GM18519 (cell line): ENCODE data around the gene BLZF1.
"Not testable (repeated sequence)": the region's sequence is repeated elsewhere in the genome, so short reads cannot be mapped to it uniquely, and the experiment has no call there.

Experiments
- ATAC-seq: cut with Tn5 transposase; IDR thresholded peaks from one replicate; pipeline ENCODE4 v1.9.1; 2021; ENCODE audit warnings: mild to moderate bottlenecking, moderate library complexity; ENCODE audit not compliant: unreplicated experiment, low FRiP score

BLZF1 gene

DNA sequence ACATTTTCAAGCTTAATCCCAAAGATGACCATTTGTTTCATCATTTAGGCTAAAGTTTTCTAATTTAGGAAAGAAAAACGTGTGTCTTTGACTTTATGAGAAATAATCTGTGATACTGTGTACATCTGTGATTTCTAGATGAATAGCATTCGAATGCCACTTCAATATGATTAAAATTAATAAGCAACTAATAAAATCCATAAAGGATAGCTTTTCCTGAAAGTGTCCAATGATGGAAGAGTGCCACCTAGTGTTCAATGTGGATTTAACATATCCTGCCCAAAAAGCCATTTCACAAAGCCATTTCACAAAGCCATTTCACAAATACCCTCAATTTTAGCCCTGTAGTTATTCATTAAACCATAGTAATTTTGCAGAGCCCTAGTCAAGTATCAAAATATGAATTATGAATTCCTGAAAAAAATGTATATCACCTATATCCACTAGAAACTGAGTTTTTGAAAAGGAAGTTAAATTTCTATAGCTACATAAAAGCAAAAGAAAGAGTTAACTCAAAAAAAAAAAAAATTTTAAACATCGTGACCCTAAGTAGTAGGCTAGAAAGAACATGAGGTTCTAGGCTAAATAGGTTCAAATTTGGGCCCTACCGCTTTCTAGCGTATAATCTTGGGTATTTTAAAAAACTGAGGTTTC, 19.5 kb upstream of the BLZF1 start:
- no peak for ATAC-seq

DNA sequence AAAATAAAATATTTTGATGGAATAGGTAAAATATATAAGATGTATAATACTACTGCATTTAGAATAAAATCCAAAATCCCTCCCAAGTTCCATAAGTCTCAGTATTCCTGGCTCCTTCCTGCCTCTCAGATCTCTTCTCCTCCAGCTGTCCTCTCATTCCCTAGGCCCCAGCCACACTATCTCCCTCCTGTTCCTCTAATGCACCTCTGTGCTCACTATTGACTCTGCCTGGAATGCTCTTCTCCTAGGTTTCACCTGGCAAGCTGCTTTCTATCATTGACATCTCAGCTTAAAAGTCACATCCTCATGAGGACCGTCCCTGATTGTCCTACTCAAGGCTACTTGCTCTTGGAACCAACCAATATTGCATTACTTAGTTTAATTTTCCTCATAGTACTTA, 7.6 kb upstream of the BLZF1 start:
- no peak for ATAC-seq

DNA sequence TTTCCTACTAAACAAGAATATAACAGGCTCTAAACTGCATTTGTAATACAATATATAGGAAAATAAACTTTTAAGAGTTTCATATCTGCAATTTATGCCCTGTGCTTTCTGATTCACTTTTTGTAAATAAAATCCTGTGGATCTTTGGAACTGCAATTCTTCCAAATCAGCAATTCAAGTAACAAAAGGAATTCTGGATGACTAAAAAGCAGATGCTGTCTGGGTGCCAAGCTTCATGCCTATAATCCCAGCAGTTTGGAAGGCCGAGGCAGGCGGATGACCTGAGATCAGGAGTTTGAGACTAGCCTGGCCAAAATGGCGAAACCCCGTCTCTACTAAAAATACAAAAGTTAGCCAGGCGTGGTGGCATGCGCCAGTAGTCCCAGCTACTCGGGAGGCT, 6.7 kb upstream of the BLZF1 start:
- no peak for ATAC-seq

DNA sequence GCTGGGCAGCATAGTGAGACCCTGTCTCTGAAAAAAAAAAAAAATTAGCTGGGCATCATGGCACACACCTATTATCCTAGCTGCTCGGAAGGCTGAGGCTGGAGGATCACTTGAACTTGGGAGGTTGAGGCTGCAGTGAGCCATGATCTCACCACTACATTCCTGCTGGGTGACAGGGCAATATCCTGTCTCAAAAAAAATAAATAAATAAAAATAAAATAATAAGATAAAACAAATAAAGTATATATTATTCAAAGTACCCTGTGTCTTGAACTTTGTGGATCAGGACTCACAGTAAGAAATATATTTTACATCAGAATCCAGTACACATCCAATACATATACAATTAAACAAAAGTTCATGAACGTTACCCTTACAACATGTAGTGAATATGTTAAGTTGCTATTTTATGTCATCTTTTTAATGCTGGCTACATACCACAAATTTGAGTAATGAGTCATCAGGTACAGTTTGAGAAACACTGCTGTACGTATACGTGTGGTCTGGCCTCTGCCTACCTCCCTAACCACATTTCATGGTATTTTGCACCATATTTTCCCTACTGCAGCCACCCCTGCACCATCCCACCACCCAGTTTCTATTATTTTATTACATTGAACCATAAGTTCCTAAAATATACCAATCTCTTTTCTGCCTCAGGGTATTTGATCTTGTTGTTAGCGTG, 4.8 kb upstream of the BLZF1 start:
- peak; percentile 53 for ATAC-seq

DNA sequence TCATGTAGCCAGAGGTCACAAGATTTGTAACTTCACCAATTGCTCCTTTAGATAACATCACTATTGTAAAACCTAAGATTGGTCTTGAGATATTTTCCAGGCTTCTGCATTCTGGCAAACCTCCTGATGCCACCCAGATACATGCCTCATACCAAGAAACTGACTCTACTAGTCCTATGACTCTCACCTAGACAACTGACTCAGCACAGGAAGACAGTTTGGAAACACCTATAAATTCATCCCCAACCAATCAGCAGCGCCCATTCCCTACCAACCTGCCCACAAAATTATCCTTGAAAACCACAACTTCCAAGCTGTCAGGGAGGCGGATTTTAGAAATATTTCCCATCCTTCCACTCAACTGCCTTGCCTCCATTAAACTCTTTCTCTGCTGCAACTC, 3.0 kb upstream of the BLZF1 start:
- ATAC-seq = no peak

DNA sequence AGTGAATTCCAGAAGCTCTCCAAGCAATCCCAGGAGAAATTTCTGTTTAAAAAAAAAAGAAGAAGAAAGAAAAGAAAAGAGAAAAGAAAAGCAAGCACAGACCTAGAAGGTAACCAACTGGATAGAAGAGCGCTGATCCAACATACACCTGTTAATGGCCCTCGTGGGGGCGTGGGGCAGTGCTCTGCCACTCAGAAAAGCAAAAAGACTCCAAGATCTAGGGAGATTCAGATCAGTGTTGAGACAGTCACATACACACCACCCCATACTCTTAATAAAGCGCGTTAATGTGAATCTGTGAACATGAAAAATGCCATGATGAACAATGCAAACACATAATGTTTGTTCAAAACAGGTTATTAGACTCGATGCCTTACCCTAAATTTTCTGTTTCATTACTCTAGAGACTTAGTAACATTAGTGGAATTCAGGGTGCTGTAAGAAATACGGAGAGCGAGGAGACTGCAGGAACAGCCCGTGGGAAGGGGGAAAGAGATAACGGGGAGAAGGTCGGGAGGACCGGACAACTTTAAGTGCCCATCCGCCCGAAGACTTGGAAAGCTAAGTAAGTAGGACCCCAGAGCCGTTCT, 804 bp upstream of the BLZF1 start:
- ATAC-seq = no peak

DNA sequence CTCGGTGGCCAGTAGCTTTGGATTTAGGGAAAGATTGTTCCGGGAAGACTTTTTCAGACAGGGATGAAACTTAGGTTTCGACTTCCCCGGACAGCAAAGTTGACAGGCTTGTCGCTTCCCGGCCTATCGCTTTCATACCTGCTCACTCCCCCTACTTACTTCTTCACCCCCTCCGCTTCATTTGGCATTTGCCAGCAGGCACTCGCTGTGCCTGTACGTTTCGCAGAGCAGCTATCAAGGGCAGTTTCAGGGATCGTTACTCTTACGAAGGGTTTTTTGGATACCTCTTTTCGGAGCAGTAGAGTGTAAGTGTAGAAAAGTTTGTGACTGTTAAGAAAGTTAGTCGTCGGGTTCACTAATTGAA, 393 bp downstream of the BLZF1 start:
- ATAC-seq = no peak

DNA sequence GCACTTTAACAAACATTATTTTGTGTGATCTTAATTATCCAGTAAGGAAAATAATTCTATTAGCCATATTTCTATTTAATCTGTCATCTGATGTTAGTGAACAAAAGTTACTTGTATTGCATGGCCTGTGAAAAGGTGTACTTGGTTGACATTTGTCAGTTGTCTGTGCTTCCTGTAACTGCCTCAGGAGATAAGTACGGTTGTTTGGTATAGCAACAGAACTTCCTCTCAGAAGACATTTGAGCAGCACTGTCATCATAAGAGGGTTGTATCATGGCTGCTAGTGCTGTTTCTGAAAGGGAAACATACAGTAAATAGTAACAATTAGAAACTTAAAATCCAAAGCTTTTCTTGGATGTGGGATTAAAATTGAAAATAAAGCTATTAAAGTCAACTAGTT, 3.4 kb downstream of the BLZF1 start:
- no peak for ATAC-seq

DNA sequence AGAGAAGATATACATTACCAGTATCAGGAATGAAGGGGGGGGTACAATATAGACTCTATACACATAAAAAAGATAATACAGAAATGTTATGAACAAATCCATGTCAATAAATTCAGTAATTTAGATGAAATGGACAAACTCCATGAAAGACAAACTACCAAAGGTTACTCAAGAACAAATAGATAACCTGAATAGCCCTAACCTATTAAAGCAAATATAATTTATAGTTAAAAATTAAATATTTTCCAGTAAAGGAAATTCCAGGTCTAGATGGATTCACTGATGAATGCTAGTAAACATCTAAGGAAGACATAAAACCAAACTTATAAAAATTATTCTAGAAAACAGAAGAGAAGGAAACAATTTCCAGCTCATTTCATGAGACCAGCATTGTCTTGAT, 13.2 kb downstream of the BLZF1 start:
- no peak for ATAC-seq

DNA sequence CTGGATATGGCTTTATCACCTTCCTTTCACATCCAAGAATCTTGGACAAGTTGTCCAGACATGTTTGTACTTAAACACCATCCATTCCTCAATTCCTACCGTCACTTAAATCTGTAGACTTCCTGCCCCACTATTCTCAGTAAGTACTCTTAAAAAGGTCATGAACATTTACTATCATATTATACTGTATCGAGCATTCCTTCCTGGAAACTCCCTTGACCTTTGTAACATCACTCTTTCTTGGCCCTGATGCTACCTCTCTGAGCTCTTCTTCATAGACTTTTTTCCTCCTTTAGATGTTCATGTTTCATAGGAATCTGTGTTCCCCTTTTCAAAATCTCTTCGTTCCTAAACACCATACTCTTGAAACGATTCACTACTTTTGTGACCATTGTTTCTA, 15.5 kb downstream of the BLZF1 start:
- no peak for ATAC-seq

DNA sequence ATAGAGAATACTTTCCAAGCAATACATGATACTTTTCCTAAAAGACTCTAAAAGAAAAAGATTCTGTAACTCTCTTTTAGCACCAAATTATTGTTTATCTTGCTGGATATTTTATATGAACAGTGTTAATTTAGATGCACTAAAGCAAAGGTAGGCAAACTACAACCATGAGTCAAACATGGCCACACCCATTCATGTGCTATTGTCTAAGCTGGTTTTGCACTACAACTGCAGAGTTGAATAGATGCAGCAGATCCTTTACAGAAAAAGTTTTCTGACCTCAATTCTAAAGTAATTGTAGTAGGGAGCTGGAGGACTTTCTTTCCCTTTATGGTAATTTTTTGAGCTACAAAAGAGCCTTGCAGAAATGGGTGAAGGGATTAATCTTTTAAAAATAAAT, 19.4 kb downstream of the BLZF1 start:
- no peak for ATAC-seq

DNA sequence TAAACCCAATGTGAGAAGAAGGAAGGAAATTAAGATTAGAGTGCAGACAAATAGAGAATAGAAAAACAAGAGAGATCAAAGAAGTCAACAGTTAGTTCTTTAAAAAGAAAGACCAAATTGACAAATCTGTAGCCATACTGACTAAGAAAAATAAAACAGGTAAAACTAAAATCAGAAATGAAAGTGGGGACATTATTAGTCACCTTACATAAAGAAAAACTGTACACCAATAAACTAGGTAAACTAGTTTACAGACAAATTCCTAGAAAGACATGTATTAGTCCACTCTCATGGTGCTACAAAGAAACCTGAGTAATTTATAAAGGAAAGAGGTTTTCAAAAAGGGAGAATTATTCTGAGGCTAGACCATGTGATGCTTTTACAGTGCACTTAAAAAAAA, 22.3 kb downstream of the BLZF1 start:
- ATAC-seq = peak; percentile 82

DNA sequence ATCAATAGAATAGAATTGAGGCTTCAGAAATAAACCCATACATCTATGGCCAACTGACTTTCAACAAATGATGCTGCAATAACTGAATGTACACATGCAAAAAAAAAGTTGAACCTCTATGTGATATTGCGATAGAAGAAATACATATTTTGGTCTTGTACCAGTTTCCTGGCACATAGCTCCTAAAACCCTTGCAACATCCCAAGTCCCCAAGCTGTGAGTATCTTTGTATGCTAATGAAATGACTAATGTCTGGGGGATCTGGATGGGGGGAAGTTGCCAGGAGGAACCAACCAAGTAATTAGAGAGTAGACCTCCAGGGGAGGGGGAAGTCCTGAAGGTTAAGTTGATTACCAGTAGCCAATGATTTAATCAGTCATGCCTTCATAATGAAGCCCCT, 24.4 kb downstream of the BLZF1 start:
- no peak for ATAC-seq

DNA sequence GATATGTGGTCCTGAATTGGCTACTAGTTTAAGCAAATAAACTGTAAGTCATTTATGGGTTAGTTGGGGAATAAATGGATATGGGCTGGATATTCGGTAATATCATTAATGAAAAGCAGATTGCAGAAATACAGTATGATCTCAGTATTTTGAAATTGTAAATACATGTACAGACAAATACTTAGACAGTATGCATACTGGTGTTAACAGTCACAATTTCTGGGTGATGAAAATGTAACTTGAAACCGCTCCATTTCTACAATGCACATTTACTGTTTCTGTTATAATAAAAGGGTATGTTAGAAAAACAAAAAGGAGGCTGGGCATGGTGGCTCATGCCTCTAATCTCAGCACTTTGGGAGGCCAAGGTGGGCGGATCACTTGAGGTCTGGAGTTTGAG, 28.0 kb downstream of the BLZF1 start:
- ATAC-seq = no peak

DNA sequence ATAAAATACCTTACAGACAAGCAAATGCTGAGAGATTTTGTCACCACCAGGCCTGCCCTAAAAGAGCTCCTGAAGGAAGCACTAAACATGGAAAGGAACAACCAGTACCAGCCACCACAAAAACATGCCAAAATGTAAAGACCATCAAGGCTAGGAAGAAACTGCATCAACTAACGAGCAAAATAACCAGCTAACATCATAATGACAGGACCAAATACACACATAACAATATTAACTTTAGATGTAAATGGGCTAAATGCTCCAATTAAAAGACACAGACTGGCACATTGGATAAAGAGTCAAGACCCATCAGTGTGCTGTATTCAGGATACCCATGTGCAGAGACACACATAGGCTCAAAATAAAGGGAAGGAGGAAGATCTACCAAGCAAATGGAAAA, 34.6 kb downstream of the BLZF1 start:
- ATAC-seq = not testable (repeated sequence)

DNA sequence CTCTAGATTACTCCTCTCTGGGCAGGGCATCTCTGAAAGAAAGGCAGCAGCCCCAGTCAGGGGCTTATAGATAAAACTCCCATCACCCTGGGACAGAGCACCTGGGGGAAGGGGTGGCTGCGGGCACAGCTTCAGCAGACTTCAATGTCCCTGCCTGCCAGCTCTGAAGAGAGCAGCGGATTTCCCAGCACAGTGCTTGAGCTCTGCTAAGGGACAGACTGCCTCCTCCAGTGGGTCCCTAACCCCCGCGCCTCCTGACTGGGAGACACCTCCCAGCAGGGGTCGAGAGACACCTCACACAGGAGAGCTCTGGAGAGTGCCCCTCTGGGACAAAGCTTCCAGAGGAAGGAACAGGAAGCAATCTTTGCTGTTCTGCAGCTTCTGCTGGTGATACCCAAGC, 40.3 kb downstream of the BLZF1 start:
- not testable (repeated sequence) for ATAC-seq

DNA sequence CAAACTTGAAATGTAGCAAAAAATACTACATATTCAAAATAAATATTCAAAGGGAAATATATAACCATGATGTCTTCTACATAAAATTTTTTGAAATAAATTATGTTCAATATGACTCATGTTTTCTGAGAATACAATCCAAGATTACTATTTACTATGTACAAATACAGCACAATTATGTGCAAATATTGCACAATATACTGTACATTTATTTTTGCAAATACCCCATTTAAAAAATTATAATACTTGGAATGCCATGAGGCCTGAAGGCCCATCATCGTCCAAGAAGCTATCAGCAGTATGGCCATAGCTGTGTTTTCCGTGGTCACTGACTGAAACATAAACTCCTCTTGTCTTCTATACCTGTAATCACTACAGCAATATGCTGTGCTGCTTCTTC, 47.0 kb downstream of the BLZF1 start:
- no peak for ATAC-seq

DNA sequence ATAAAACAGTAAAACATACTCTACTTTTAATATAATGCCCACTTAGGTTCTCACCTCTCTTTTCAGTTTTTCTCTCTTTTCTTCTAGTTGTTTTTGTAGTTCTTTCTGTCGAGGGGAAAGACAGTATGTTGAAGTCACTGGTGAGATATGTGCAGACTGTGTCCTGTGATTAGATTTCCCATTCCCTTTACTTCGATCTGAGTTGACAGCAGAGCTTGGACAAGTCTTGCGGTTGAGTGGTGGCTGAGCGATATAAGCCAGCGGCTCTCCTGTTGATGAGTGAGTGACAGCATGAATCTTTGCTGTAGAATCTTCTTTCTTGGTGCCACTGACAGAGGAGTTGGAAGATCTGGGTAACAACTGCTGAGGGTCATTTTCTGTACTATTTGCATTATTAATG, 53.3 kb downstream of the BLZF1 start:
- no peak for ATAC-seq

DNA sequence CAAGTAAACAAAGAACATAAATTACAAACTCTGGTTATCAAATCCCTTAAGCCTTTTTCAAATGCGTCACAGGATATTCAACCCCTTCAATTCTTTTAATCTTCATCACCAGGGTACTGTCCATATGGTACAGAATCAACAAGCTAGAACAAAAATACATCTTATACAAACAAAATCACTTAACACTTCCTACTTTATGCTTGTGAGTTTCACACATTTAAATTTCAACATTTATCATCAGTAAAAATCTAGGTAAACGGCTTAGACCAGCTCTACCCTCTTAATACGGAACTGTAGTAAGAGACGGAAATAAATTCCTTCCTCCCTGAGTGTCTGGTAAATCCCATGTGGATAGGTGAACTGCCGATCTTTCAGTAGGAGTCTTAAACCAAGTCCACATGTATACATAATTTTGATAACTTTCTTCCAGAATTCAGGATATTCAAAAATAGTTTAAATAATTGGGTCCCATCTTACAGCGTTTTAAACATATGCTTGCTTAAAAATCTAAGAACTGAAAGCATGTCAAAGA, 58.2 kb downstream of the BLZF1 start:
- ATAC-seq = no peak

DNA sequence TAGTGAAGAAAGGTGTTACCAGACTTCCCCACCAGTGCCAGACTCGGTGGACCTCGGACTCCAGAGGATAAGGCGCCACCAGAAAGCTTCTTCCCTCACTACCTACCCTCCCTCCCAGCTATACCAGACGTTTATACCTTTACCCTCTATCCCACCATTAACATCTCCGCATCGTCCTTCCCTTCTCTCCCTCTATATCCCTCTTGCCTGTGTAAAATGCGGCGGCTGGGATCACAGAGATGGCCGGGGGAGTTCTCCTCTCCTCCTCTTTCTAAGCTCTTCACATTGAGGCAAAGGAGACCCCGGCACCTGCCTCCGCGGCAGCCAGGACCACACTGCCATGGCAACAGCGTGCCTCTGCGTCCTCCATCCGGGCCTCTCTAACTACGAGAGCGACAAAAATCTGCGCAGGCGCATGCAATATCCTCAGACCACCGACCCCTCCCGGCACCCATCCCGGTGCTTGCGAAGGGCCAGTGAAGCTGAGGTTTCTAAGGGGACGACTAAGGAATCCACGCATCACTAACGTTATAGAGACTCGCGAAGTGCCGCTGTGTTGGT, 59.2 kb downstream of the BLZF1 start, which contains the start of gene CCDC181:
Gene CCDC181 (minus strand): TSS at position 394 of the 561 bp plus-strand sequence. CDS start 2,547 bp downstream, outside the sequence.
- ATAC-seq = peak; percentile 72
